Panc1 (cell line): ENCODE results near the gene TPCN1. TPM values are rescaled to one million over a fixed set of nuclear protein-coding genes. Genes with fewer than 3 reads are reported as not detected.

ENCODE experiments used
- ATAC-seq: fragments of 200-7000 bp; cut with Tn5 transposase; 2 replicates; pipeline ENCODE4 v1.9.1; 2020; ENCODE audit warnings: mild to moderate bottlenecking, moderate library complexity
- BruUV-seq: library from RNA; stranded (reverse); fragments of 400-500 nt; replicated peaks from 2 replicates; lab custom pipeline; 2021; lab: Mats Ljungman, UMichigan
- CTCF ChIA-PET: fragments of 300-600 bp; sonication (Branson Sonifier 250); formaldehyde crosslinking; loops from one replicate; lab custom pipeline; 2022; ENCODE audit warnings: antibody characterized with exemption; lab: Charles Lee
- POLR2A ChIA-PET: fragments of 300-600 bp; sonication (Branson Sonifier 250); formaldehyde crosslinking; loops from one replicate; lab custom pipeline; 2022; ENCODE audit warnings: antibody characterized with exemption; lab: Charles Lee
- DNase-seq: peaks from one replicate; pipeline ENCODE4 v3.0.0-alpha.2; 2010; ENCODE audit warnings: low read depth, low spot score
- H3K27ac ChIP-seq: 2 replicates; pipeline ENCODE4 v1.5.1; 2011; ENCODE audit warnings: mild to moderate bottlenecking, low read length, inconsistent platforms
- H3K27me3 ChIP-seq: fragments of 200-500 bp; sonication (Bioruptor generic); 2 replicates; pipeline ENCODE4 v1.6.0; 2014; ENCODE audit warnings: low read length, inconsistent platforms; ENCODE audit not compliant: control insufficient read depth, insufficient read depth
- H3K36me3 ChIP-seq: fragments of 200-500 bp; sonication (Bioruptor generic); 2 replicates; pipeline ENCODE4 v1.5.1; 2014; ENCODE audit warnings: inconsistent platforms, mild to moderate bottlenecking, low read length, moderate library complexity; ENCODE audit not compliant: control insufficient read depth, insufficient read depth
- H3K4me1 ChIP-seq: 2 replicates; pipeline ENCODE4 v1.5.1; 2011; ENCODE audit warnings: inconsistent platforms, mild to moderate bottlenecking, low read length, moderate library complexity; ENCODE audit not compliant: control insufficient read depth, insufficient read depth
- H3K4me3 ChIP-seq, 2 experiments: 2 replicates each; pipeline ENCODE4 v1.5.1; 2011 to 2012; ENCODE audit warnings: low read depth in 2 of 2, low read length in 2 of 2, mild to moderate bottlenecking in 2 of 2, inconsistent platforms in 1 of 2, moderate library complexity in 1 of 2
- H3K9me3 ChIP-seq: fragments of 200-500 bp; sonication (Bioruptor generic); 2 replicates; pipeline ENCODE4 v1.5.1; 2014; ENCODE audit warnings: low read depth, mild to moderate bottlenecking, inconsistent platforms, low read length, moderate library complexity; ENCODE audit not compliant: control insufficient read depth, insufficient read depth
- POLR2AphosphoS5 ChIP-seq: IDR thresholded peaks from 2 replicates; pipeline ENCODE4 v1.6.1; 2012; ENCODE audit warnings: mild to moderate bottlenecking, low read depth, low read length, moderate library complexity
- SIN3A ChIP-seq: IDR thresholded peaks from 2 replicates; pipeline ENCODE4 v1.6.1; 2012; ENCODE audit warnings: low read depth, mild to moderate bottlenecking, low read length, moderate library complexity, borderline replicate concordance; ENCODE audit not compliant: insufficient read depth
- TCF7L2 ChIP-seq: IDR thresholded peaks from 2 replicates; pipeline ENCODE4 v1.6.1; 2011; ENCODE audit warnings: mild to moderate bottlenecking, low read depth, low read length, inconsistent platforms
- in situ Hi-C: cut with HindIII; loops from 2 replicates; pipeline ENCODE4 v1.10.0; 2016; ENCODE audit warnings: low sequenced_read_pairs, low pct_unique_long_range_greater_than_20kb
- intact Hi-C: fragments of 100-400 bp; cut with micrococcal nuclease; formaldehyde crosslinking; loops from one replicate; pipeline ENCODE4 v1.10.0; 2022; ENCODE audit not compliant: unreplicated experiment
- total RNA-seq: library from RNA; stranded (reverse); gene quantifications from one replicate; pipeline ENCODE4 v1.2.1, GENCODE V29; 2021; ENCODE audit not compliant: unreplicated experiment
- TF ChIP-seq, protein P1 (sequence below), 2 experiments: IDR thresholded peaks; 2 replicates each; pipeline ENCODE4 v1.6.1; 2011 to 2012; ENCODE audit warnings: low read depth in 2 of 2, control low read depth in 1 of 2, low read length in 1 of 2, mild to moderate bottlenecking in 1 of 2, moderate library complexity in 1 of 2; ENCODE audit not compliant: insufficient read depth in 1 of 2
- TF ChIP-seq, protein P2 (sequence below): fragments of 450-650 bp; IDR thresholded peaks from 2 replicates; pipeline ENCODE4 v1.5.1; 2017; ENCODE audit warnings: mild to moderate bottlenecking

Gene TPCN1
- total RNA-seq, 1 experiment from 2014 or later: 75.2 TPM

GRCh38 chr12:113297621-113298471, 76.6 kb downstream of the TPCN1 start:
- in situ Hi-C loops (no loop called here), intact Hi-C loops (no loop called here)
- no TSS peak for BruUV-seq
- Histone ChIP-seq H3K36me3 (no peaks in the 10 kb centered on the region), H3K9me3 (no peaks in the 10 kb centered on the region), H3K27me3 (no peaks in the 10 kb centered on the region), H3K4me1 (peaks cover 8% of the 10 kb centered on the region), H3K27ac (no peak overlapping the region), H3K4me3 (no peak overlapping the region)
- POLR2A ChIA-PET: interaction anchor here (0.5 to 0.6 kb wide), 2 partner anchors 16 to 65 kb away, joined by 4 to 11 read pairs; no protein-coding TSS in a partner anchor
- CTCF ChIA-PET: interaction anchor here (1.2 kb wide), 1 partner anchor 128 kb away, joined by 4 read pairs; no protein-coding TSS in a partner anchor
- ATAC-seq (no peak), DNase-seq (no peak)
- TF ChIP-seq SIN3A (no peak), POLR2AphosphoS5 (no peak), TCF7L2 (no peak)
- TF ChIP-seq, protein P1, sequence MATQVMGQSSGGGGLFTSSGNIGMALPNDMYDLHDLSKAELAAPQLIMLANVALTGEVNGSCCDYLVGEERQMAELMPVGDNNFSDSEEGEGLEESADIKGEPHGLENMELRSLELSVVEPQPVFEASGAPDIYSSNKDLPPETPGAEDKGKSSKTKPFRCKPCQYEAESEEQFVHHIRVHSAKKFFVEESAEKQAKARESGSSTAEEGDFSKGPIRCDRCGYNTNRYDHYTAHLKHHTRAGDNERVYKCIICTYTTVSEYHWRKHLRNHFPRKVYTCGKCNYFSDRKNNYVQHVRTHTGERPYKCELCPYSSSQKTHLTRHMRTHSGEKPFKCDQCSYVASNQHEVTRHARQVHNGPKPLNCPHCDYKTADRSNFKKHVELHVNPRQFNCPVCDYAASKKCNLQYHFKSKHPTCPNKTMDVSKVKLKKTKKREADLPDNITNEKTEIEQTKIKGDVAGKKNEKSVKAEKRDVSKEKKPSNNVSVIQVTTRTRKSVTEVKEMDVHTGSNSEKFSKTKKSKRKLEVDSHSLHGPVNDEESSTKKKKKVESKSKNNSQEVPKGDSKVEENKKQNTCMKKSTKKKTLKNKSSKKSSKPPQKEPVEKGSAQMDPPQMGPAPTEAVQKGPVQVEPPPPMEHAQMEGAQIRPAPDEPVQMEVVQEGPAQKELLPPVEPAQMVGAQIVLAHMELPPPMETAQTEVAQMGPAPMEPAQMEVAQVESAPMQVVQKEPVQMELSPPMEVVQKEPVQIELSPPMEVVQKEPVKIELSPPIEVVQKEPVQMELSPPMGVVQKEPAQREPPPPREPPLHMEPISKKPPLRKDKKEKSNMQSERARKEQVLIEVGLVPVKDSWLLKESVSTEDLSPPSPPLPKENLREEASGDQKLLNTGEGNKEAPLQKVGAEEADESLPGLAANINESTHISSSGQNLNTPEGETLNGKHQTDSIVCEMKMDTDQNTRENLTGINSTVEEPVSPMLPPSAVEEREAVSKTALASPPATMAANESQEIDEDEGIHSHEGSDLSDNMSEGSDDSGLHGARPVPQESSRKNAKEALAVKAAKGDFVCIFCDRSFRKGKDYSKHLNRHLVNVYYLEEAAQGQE (IDR thresholded peaks at IDR 0.05; ENCODE audit: insufficient read depth in 1 of 2, low read depth in 2 of 2, low read length in 1 of 2): no peak
- TF ChIP-seq, protein P2, sequence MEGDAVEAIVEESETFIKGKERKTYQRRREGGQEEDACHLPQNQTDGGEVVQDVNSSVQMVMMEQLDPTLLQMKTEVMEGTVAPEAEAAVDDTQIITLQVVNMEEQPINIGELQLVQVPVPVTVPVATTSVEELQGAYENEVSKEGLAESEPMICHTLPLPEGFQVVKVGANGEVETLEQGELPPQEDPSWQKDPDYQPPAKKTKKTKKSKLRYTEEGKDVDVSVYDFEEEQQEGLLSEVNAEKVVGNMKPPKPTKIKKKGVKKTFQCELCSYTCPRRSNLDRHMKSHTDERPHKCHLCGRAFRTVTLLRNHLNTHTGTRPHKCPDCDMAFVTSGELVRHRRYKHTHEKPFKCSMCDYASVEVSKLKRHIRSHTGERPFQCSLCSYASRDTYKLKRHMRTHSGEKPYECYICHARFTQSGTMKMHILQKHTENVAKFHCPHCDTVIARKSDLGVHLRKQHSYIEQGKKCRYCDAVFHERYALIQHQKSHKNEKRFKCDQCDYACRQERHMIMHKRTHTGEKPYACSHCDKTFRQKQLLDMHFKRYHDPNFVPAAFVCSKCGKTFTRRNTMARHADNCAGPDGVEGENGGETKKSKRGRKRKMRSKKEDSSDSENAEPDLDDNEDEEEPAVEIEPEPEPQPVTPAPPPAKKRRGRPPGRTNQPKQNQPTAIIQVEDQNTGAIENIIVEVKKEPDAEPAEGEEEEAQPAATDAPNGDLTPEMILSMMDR: no peak

DNA sequence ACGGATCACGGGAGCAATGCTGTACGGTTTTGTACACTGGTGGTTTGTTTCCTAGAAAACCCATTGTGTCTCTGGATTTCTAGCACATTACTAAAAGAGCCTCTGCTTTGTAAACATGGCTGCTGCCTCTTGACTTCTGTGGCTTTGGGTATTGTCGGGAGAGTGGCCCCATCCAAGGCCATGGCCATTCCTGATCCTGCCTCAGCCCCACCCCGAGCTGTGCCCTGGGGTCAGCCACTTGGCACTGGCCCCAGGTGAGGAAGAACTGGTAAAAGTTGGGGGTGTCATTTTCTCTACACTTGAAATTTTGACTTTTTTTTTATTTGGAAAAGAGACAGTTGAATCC, 77.2 kb downstream of the TPCN1 start:
- BruUV-seq: no TSS peak
- Histone ChIP-seq H3K36me3 (no peaks in the 10 kb centered on the region), H3K27ac (no peak overlapping the region), H3K9me3 (no peaks in the 10 kb centered on the region), H3K4me3 (no peak overlapping the region), H3K27me3 (no peaks in the 10 kb centered on the region), H3K4me1 (peaks cover 8% of the 10 kb centered on the region)
- TF ChIP-seq, protein P1 (IDR thresholded peaks at IDR 0.05; ENCODE audit: insufficient read depth in 1 of 2, low read depth in 2 of 2, low read length in 1 of 2): no peak
- TF ChIP-seq TCF7L2 (no peak), POLR2AphosphoS5 (no peak), SIN3A (no peak)
- TF ChIP-seq, protein P2: no peak
- DNase-seq: no peak
- in situ Hi-C loops (no loop called here), intact Hi-C loops (no loop called here)
- POLR2A ChIA-PET: no interaction called here
- no peak for ATAC-seq
- CTCF ChIA-PET: no interaction called here
